IMR-90 (cell line): ENCODE data around the gene SLC25A38. TPM values are rescaled to one million over a fixed set of nuclear protein-coding genes. Genes with fewer than 3 reads are reported as not detected.

ENCODE experiments used
- ATAC-seq: fragments of 200-7000 bp; cut with Tn5 transposase; 2 replicates; pipeline ENCODE4 v1.9.1; 2020; ENCODE audit warnings: low read depth, mild to moderate bottlenecking, moderate library complexity
- BruUV-seq: library from RNA; stranded (reverse); fragments of 400-500 nt; replicated peaks from 2 replicates; lab custom pipeline; 2021; lab: Mats Ljungman, UMichigan
- CTCF ChIA-PET: fragments of 300-600 bp; formaldehyde crosslinking; extraction: SDS; loops from one replicate; lab custom pipeline; 2021; ENCODE audit warnings: antibody characterized with exemption; lab: Yijun Ruan, JAX
- POLR2A ChIA-PET: fragments of 300-600 bp; sonication (Branson Sonifier 250); formaldehyde crosslinking; loops from one replicate; lab custom pipeline; 2022; ENCODE audit warnings: antibody characterized with exemption; ENCODE audit not compliant: unreplicated experiment; lab: Charles Lee
- DNase-seq: peaks from one replicate; pipeline ENCODE4 v3.0.0; 2013
- H2AFZ ChIP-seq: replicated peaks from 2 replicates; pipeline ENCODE3; 2013; ENCODE audit warnings: low read length, mild to moderate bottlenecking; ENCODE audit not compliant: poor library complexity
- H2AK5ac ChIP-seq: 2 replicates; pipeline ENCODE4 v1.6.1; 2013; ENCODE audit warnings: low read depth, low read length, inconsistent platforms
- H2AK9ac ChIP-seq: replicated peaks from 2 replicates; pipeline ENCODE3; 2013; ENCODE audit warnings: mild to moderate bottlenecking, low read depth, low read length, moderate library complexity; ENCODE audit not compliant: poor library complexity
- H2BK120ac ChIP-seq: 2 replicates; pipeline ENCODE4 v1.6.1; 2013; ENCODE audit warnings: low read depth, low read length, inconsistent platforms
- H2BK15ac ChIP-seq: 3 replicates; pipeline ENCODE4 v1.6.1; 2013; ENCODE audit warnings: low read depth, low read length, inconsistent platforms
- H2BK20ac ChIP-seq: 2 replicates; pipeline ENCODE4 v1.6.1; 2013; ENCODE audit warnings: low read depth, mild to moderate bottlenecking, inconsistent platforms, low read length, moderate library complexity
- H2BK5ac ChIP-seq: 2 replicates; pipeline ENCODE4 v1.6.1; 2013; ENCODE audit warnings: mild to moderate bottlenecking, low read depth, low read length, inconsistent platforms; ENCODE audit not compliant: poor library complexity, severe bottlenecking
- H3K14ac ChIP-seq: replicated peaks from 2 replicates; pipeline ENCODE4 v1.6.1; 2013; ENCODE audit warnings: low read depth, low read length, inconsistent platforms
- H3K18ac ChIP-seq: 2 replicates; pipeline ENCODE4 v1.6.1; 2013; ENCODE audit warnings: low read depth, low read length, control low read depth
- H3K23ac ChIP-seq: 2 replicates; pipeline ENCODE4 v1.6.1; 2013; ENCODE audit warnings: low read depth, low read length, inconsistent platforms
- H3K27ac ChIP-seq: 2 replicates; pipeline ENCODE4 v1.5.1; 2013; ENCODE audit warnings: mild to moderate bottlenecking, control low read depth, low read length; ENCODE audit not compliant: insufficient read depth
- H3K27me3 ChIP-seq: 2 replicates; pipeline ENCODE4 v1.6.1; 2013; ENCODE audit warnings: low read length; ENCODE audit not compliant: control insufficient read depth, insufficient read depth
- H3K36me3 ChIP-seq: 2 replicates; pipeline ENCODE4 v1.6.1; 2013; ENCODE audit warnings: low read length, mixed read lengths; ENCODE audit not compliant: control insufficient read depth, insufficient read depth
- H3K4ac ChIP-seq: 2 replicates; pipeline ENCODE4 v1.6.1; 2013; ENCODE audit warnings: low read depth, low read length, inconsistent platforms
- H3K4me1 ChIP-seq: 2 replicates; pipeline ENCODE4 v1.6.1; 2013; ENCODE audit warnings: low read length, mixed read lengths; ENCODE audit not compliant: control insufficient read depth, insufficient read depth
- H3K4me2 ChIP-seq: 2 replicates; pipeline ENCODE4 v1.6.1; 2013; ENCODE audit warnings: low read depth, mild to moderate bottlenecking, control low read depth, low read length, moderate library complexity
- H3K4me3 ChIP-seq: 2 replicates; pipeline ENCODE4 v1.5.1; 2013; ENCODE audit warnings: low read depth, mild to moderate bottlenecking, control low read depth, low read length, moderate library complexity; ENCODE audit not compliant: insufficient read depth
- H3K56ac ChIP-seq: 2 replicates; pipeline ENCODE4 v1.6.1; 2013; ENCODE audit warnings: low read length, inconsistent platforms; ENCODE audit not compliant: insufficient read depth; ENCODE audit errors: extremely low read depth
- H3K79me1 ChIP-seq, 2 experiments: 2 replicates each; pipeline ENCODE4 v1.6.1; 2013; ENCODE audit warnings: low read length in 2 of 2, inconsistent platforms in 1 of 2, low read depth in 1 of 2
- H3K9ac ChIP-seq: 2 replicates; pipeline ENCODE4 v1.6.1; 2013; ENCODE audit warnings: low read depth, low read length, control low read depth
- H3K9me1 ChIP-seq: 2 replicates; pipeline ENCODE4 v1.6.1; 2013; ENCODE audit warnings: low read length, inconsistent platforms; ENCODE audit not compliant: insufficient read depth
- H3K9me3 ChIP-seq: 2 replicates; pipeline ENCODE4 v1.6.1; 2013; ENCODE audit warnings: low read length; ENCODE audit not compliant: control insufficient read depth, insufficient read depth
- H4K20me1 ChIP-seq: 2 replicates; pipeline ENCODE4 v1.6.1; 2013; ENCODE audit warnings: low read length, inconsistent platforms; ENCODE audit not compliant: insufficient read depth
- H4K5ac ChIP-seq: 2 replicates; pipeline ENCODE4 v1.6.1; 2013; ENCODE audit warnings: mild to moderate bottlenecking, low read depth, low read length, control low read depth
- H4K8ac ChIP-seq, 2 experiments: 2 replicates each; pipeline ENCODE4 v1.6.1; 2013; ENCODE audit warnings: low read depth in 2 of 2, low read length in 2 of 2, control low read depth in 1 of 2, inconsistent platforms in 1 of 2
- H4K91ac ChIP-seq: 2 replicates; pipeline ENCODE4 v1.6.1; 2013; ENCODE audit warnings: low read depth, low read length, inconsistent platforms; ENCODE audit not compliant: insufficient read depth
- FOS ChIP-seq: fragments of 150-350 bp; IDR thresholded peaks from 2 replicates; pipeline ENCODE4 v1.6.1; 2016; ENCODE audit warnings: low read depth, low read length
- RCOR1 ChIP-seq: IDR thresholded peaks from 2 replicates; pipeline ENCODE4 v1.6.1; 2012; ENCODE audit warnings: mild to moderate bottlenecking, low read length, improper control_type of control experiment; ENCODE audit not compliant: insufficient replicate concordance
- WGBS, 2 experiments: methylation state at CpG; one replicate each; pipeline versions ENCODE4 v1.1.5 to v1.1.7; 2013; ENCODE audit warnings: missing lambda C conversion rate in 2 of 2; ENCODE audit not compliant: insufficient read length in 1 of 2; ENCODE audit errors: extremely low coverage in 2 of 2; 5-methylcytosine and 5-hydroxymethylcytosine counted together
- dilution Hi-C: fragments of 300-500 bp; cut with HindIII; formaldehyde crosslinking; loops from one replicate; pipeline ENCODE4 v1.14.3; 2018; ENCODE audit warnings: low sequenced_read_pairs; ENCODE audit not compliant: unreplicated experiment
- in situ Hi-C: fragments of 300-500 bp; cut with MboI; formaldehyde crosslinking; loops from 3 replicates; pipeline ENCODE4 v1.14.3; 2019; ENCODE audit warnings: low sequenced_read_pairs, inconsistent platforms, mixed read lengths
- intact Hi-C: fragments of 100-400 bp; cut with micrococcal nuclease; formaldehyde crosslinking; loops from 2 replicates; pipeline ENCODE4 v1.10.0; 2022
- polyA plus RNA-seq, 3 experiments: library from polyadenylated mRNA; depleted of rRNA; stranded (reverse); fragments of >200 nt; gene quantifications; 2 replicates each; pipeline ENCODE4 v1.2.3, GENCODE V29; 2012; ENCODE audit warnings: low replicate concordance in 1 of 3
- total RNA-seq: library from RNA; depleted of rRNA; stranded (reverse); fragments of >200 nt; gene quantifications from 2 replicates; pipeline ENCODE4 v1.2.3, GENCODE V29; 2012
- TF ChIP-seq, protein P1 (sequence below): fragments of 150-350 bp; IDR thresholded peaks from 2 replicates; pipeline ENCODE4 v1.6.1; 2016; ENCODE audit warnings: low read depth, mild to moderate bottlenecking, low read length, moderate library complexity, borderline replicate concordance

Gene SLC25A38
- total and polyA plus RNA-seq, 2 of the 4 experiments (the other 2 are of a cell fraction) = 17.4 to 22.6 TPM

DNA sequence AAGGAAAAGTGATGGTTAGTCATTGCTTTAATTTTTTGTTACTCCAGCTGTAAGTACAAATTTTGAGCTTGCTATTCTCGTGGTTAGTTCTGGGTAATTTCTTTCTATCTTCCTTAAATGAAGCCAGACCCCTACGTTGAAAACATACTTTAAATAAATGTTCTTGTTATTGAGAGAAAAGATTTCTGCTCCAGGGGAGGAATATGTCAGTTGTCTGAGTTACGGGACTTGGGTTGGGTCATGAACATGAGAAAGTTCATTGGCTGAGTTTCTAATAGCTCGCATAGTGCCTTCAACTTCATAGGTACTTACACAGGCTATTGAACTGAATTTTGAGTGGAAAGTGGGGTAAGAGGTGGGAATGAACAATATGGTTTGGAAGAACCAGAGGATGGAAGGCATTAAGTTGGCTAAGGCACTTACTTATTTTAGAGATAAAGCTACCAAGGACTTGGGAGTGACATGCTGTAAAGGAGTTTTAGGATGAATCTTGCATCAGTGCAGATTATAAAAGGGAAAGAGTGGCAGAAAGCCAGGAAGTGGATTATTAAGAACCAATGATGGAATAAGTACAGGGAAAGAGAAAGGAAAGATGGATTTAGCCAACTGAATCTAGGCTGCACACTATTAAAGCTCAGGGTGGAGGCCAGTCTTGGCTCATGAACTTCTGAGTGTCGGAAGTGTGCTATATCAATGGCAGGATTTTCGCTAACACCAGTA lies 24.8 kb downstream of the SLC25A38 start:
- H3K27ac ChIP-seq = no peak overlapping the region
- peak overlapping the region; percentile 88 for H3K4me2 ChIP-seq
- ATAC-seq = no peak
- H2BK5ac ChIP-seq = no peak overlapping the region
- H4K20me1 ChIP-seq = peaks cover 36% of the 10 kb centered on the region
- H4K5ac ChIP-seq = no peak overlapping the region
- H3K56ac ChIP-seq = no peak overlapping the region
- peak overlapping the region; percentile 60 for H3K14ac ChIP-seq
- peaks cover 22 to 38% of the 10 kb centered on the region in 2 experiments for H3K79me1 ChIP-seq
- H3K23ac ChIP-seq = peak overlapping the region; percentile 76
- no peak overlapping the region for H2AFZ ChIP-seq
- DNase-seq = peak; percentile 29
- H3K36me3 ChIP-seq = peaks cover 37% of the 10 kb centered on the region
- H2AK5ac ChIP-seq = no peak overlapping the region
- no TSS peak for BruUV-seq
- H4K91ac ChIP-seq = no peak overlapping the region
- dilution Hi-C loops (no loop called here), in situ Hi-C loops (no loop called here), intact Hi-C loops (no loop called here)
- 60% methylated on average over 1 of the region's 6 CpGs; no CpG with 5 or more reads in 1 of the 2 experiments for WGBS, 2 experiments
- peak overlapping the region; percentile 55 for H3K4me3 ChIP-seq
- peak overlapping the region; percentile 0 for H2AK9ac ChIP-seq
- CTCF ChIA-PET = no interaction called here
- peaks cover 2% of the 10 kb centered on the region; the same call in 1 of the 2 replicates for H3K4me1 ChIP-seq
- no peaks in the 10 kb centered on the region for H3K27me3 ChIP-seq
- H3K4ac ChIP-seq = no peak overlapping the region
- H3K18ac ChIP-seq = no peak overlapping the region
- POLR2A ChIA-PET = no interaction called here
- peak overlapping the region in 1 of 2 experiments; percentile 19; a peak in 1 of 4 replicates for H4K8ac ChIP-seq
- no peak for TF ChIP-seq FOS
- TF ChIP-seq, protein P1, sequence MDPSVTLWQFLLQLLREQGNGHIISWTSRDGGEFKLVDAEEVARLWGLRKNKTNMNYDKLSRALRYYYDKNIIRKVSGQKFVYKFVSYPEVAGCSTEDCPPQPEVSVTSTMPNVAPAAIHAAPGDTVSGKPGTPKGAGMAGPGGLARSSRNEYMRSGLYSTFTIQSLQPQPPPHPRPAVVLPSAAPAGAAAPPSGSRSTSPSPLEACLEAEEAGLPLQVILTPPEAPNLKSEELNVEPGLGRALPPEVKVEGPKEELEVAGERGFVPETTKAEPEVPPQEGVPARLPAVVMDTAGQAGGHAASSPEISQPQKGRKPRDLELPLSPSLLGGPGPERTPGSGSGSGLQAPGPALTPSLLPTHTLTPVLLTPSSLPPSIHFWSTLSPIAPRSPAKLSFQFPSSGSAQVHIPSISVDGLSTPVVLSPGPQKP = no peak
- no peak for TF ChIP-seq RCOR1
- H2BK20ac ChIP-seq = no peak overlapping the region
- H3K9ac ChIP-seq = peak overlapping the region; percentile 96
- H3K9me1 ChIP-seq = peaks cover 8% of the 10 kb centered on the region; the same call in 1 of the 2 replicates
- H2BK120ac ChIP-seq = no peak overlapping the region
- no peaks in the 10 kb centered on the region for H3K9me3 ChIP-seq
- H2BK15ac ChIP-seq = no peak overlapping the region
